HG03354 (cell line): ENCODE results near the gene CPAMD8.

ENCODE experiments used
- ATAC-seq: cut with Tn5 transposase; IDR thresholded peaks from one replicate; pipeline ENCODE4 v1.9.1; 2021; ENCODE audit warnings: mild to moderate bottlenecking; ENCODE audit not compliant: unreplicated experiment, poor library complexity, severe bottlenecking

Gene CPAMD8

GRCh38 chr19:16930753-16931152 lies 95.9 kb downstream of the CPAMD8 start:
- ATAC-seq: no peak

GRCh38 chr19:16928916-16929315 lies 97.7 kb downstream of the CPAMD8 start:
- ATAC-seq: no peak

- ATAC-seq: no peak
Observed at GRCh38 chr19:16928351-16928750, 98.3 kb downstream of the CPAMD8 start.

GRCh38 chr19:16927883-16928282 lies 98.7 kb downstream of the CPAMD8 start:
- no peak for ATAC-seq

GRCh38 chr19:16922949-16923348 lies 103.7 kb downstream of the CPAMD8 start:
- no peak for ATAC-seq

GRCh38 chr19:16922592-16922934 lies 104.0 kb downstream of the CPAMD8 start:
- no peak for ATAC-seq

- no peak for ATAC-seq
Observed at GRCh38 chr19:16921766-16922591, 104.6 kb downstream of the CPAMD8 start.

GRCh38 chr19:16920816-16921529 lies 105.6 kb downstream of the CPAMD8 start:
- no peak for ATAC-seq

GRCh38 chr19:16919496-16919895 lies 107.1 kb downstream of the CPAMD8 start:
- ATAC-seq: no peak

- ATAC-seq: no peak
Observed at GRCh38 chr19:16917401-16917800, 109.2 kb downstream of the CPAMD8 start.

GRCh38 chr19:16915734-16916133 lies 110.9 kb downstream of the CPAMD8 start:
- ATAC-seq: no peak

GRCh38 chr19:16915135-16915534 lies 111.5 kb downstream of the CPAMD8 start:
- no peak for ATAC-seq

GRCh38 chr19:16914421-16914820 lies 112.2 kb downstream of the CPAMD8 start:
- no peak for ATAC-seq

GRCh38 chr19:16912780-16913179 lies 113.8 kb downstream of the CPAMD8 start:
- ATAC-seq: no peak

- ATAC-seq: no peak
Observed at GRCh38 chr19:16911046-16911445, 115.6 kb downstream of the CPAMD8 start.

- ATAC-seq: no peak
Observed at GRCh38 chr19:16908759-16909158, 117.9 kb downstream of the CPAMD8 start.

GRCh38 chr19:16904599-16904998 lies 122.0 kb downstream of the CPAMD8 start:
- no peak for ATAC-seq

- ATAC-seq: no peak
Observed at GRCh38 chr19:16903347-16903746, 123.3 kb downstream of the CPAMD8 start.

- ATAC-seq: no peak
Observed at GRCh38 chr19:16902545-16902944, 124.1 kb downstream of the CPAMD8 start.

GRCh38 chr19:16901491-16902175 lies 125.0 kb downstream of the CPAMD8 start:
- ATAC-seq: no peak
